Effector memory CD8-positive, alpha-beta T cell (primary cell): Measurements from ENCODE around the gene SLC2A8.
A peak's percentile ranks its signal among the peaks of the same experiment; 100 is the strongest.

Source experiments
- ATAC-seq: fragments of 150-1000 bp; cut with Tn5 transposase; replicated peaks from 2 replicates; pipeline ENCODE4 v1.10.0; 2021; ENCODE audit warnings: mild to moderate bottlenecking, moderate library complexity
- DNase-seq, 3 experiments: peaks; one replicate each; pipeline ENCODE4 v3.0.0; 2021
- H3K27ac Mint-ChIP-seq, 2 donors: one replicate each; pipeline ENCODE4 v1.8.0; 2022; ENCODE audit warnings: mild to moderate bottlenecking in 2 of 2, mixed read lengths in 2 of 2, moderate library complexity in 2 of 2
- H3K27me3 Mint-ChIP-seq, 2 donors: one replicate each; pipeline ENCODE4 v1.8.0; 2022; ENCODE audit warnings: mixed read lengths in 2 of 2
- H3K36me3 Mint-ChIP-seq: one replicate; pipeline ENCODE4 v1.8.0; 2022; ENCODE audit warnings: mild to moderate bottlenecking, moderate library complexity, mixed read lengths; ENCODE audit not compliant: insufficient read depth
- H3K4me1 Mint-ChIP-seq, 2 donors: one replicate each; pipeline ENCODE4 v1.8.0; 2022; ENCODE audit warnings: low read depth in 2 of 2, mixed read lengths in 2 of 2
- H3K4me3 Mint-ChIP-seq, 2 donors: one replicate each; pipeline ENCODE4 v1.8.0; 2022; ENCODE audit warnings: mild to moderate bottlenecking in 2 of 2, mixed read lengths in 2 of 2, moderate library complexity in 2 of 2
- H3K9me3 Mint-ChIP-seq, 2 donors: one replicate each; pipeline ENCODE4 v1.8.0; 2022; ENCODE audit warnings: mixed read lengths in 2 of 2

Gene SLC2A8

DNA sequence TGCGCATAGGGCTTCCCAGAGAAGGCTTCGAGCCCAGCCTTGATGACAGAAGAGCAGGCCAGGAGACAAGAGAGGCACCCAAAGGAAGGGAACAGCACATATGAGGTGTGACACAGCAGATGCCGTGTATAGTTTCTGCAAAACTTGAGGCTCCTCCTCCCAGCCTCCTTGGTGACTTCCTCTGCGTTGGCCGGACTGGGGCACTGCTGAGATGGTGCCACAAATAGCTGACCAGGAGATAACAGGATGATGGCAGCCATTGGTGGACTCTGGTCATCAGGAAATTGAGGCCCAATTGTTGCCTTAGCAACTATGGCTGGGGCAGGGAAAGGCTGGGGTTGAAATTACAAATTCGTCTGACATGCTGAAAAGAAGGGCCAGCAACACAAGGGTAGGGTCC is 22.4 kb downstream of the SLC2A8 start:
- no peak overlapping the region for H3K4me3 Mint-ChIP-seq
- peaks cover 14% of the 10 kb centered on the region for H3K36me3 Mint-ChIP-seq
- DNase-seq (no peak), ATAC-seq (no peak)
- no peak overlapping the region for H3K27ac Mint-ChIP-seq
- no peaks in the 10 kb centered on the region for H3K9me3 Mint-ChIP-seq
- peaks cover 21 to 27% of the 10 kb centered on the region in 2 donors for H3K4me1 Mint-ChIP-seq
- H3K27me3 Mint-ChIP-seq = no peaks in the 10 kb centered on the region

DNA sequence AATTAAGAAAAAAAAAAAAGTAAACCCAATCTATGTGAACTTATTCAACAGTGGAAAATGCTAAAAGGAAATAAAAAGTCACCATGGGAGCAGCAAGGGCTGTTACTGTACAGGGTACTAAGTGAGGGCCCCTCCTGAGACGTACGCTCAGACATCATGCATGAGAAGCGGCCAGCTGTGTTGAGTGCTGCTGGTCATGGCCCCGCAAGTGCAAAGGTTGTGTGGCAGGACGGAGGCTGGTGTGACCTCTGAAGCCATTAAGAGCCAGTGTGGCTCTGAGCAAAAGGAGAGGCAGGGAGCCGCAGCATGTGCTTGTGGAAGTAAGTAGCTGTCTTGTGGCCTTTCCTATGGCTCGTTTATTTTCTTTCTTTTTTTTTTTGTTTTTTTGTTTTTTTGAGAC is 24.1 kb downstream of the SLC2A8 start:
- no peaks in the 10 kb centered on the region for H3K27me3 Mint-ChIP-seq
- no peak for DNase-seq
- H3K27ac Mint-ChIP-seq = no peak overlapping the region
- H3K9me3 Mint-ChIP-seq = no peaks in the 10 kb centered on the region
- peaks cover 33 to 44% of the 10 kb centered on the region in 2 donors for H3K4me1 Mint-ChIP-seq
- ATAC-seq = no peak
- no peak overlapping the region for H3K4me3 Mint-ChIP-seq
- H3K36me3 Mint-ChIP-seq = peaks cover 25% of the 10 kb centered on the region

DNA sequence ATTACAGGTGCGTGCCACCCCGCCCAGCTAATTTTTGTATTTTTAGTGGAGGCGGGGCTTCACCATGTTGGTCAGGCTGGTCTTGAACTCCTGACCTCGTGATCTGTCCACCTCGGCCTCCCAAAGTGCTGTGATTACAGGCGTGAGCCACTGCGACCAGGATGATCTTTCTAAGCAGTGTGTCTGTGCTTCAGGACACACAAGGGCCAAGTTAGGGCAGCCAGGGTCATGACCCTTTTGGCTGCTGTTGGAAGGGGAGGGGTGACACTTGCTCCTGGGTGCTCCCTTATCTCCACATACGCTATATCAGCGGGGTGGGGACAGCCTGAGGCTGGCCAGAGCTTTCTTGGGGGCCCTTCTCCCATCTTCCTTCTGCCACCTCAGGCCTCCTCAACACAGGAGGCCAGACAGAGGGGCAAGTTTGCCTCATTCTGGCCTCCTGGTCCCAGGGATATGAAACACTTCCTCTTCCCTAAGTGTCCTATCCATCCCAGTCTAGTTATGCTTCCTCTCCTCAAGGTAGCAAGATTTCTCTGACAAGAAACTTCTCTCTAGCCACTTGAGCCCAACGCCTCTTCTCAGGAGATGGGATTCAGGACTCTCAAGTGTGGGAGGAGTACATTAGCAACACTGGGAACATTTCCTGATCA is 25.3 kb downstream of the SLC2A8 start:
- peaks cover 34% of the 10 kb centered on the region for H3K36me3 Mint-ChIP-seq
- H3K27ac Mint-ChIP-seq = no peak overlapping the region
- no peak for DNase-seq
- ATAC-seq = no peak
- H3K4me3 Mint-ChIP-seq = peak overlapping the region; percentile 99 to 100
- H3K9me3 Mint-ChIP-seq = no peaks in the 10 kb centered on the region
- H3K4me1 Mint-ChIP-seq = peaks cover 40 to 47% of the 10 kb centered on the region in 2 donors
- H3K27me3 Mint-ChIP-seq = no peaks in the 10 kb centered on the region

DNA sequence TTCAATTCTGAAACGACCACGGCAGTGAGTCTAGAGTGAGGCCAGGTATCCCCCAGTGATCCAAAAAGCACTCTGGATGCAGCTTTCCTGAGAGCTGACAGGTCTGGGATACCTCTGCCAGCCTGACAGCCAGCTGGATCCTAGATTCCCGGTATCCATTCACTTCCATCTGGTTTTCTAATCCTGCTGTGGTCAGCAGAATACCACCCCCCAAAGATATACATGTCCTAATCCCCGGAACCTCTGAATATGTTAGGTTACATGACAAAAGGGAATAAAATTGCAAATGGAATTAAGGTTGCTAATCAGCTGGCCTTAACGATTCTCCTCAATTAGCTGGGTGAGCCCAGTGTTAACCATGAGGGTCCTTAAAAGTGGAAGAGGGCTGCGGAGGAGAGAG is 25.8 kb downstream of the SLC2A8 start:
- ATAC-seq = no peak
- Mint-ChIP-seq H3K4me1 (peaks cover 40 to 43% of the 10 kb centered on the region in 2 donors), H3K27me3 (no peaks in the 10 kb centered on the region), H3K4me3 (peak overlapping the region; percentile 99 to 100), H3K27ac (peak overlapping the region; percentile 99), H3K36me3 (peaks cover 37% of the 10 kb centered on the region), H3K9me3 (no peaks in the 10 kb centered on the region)
- no peak for DNase-seq

DNA sequence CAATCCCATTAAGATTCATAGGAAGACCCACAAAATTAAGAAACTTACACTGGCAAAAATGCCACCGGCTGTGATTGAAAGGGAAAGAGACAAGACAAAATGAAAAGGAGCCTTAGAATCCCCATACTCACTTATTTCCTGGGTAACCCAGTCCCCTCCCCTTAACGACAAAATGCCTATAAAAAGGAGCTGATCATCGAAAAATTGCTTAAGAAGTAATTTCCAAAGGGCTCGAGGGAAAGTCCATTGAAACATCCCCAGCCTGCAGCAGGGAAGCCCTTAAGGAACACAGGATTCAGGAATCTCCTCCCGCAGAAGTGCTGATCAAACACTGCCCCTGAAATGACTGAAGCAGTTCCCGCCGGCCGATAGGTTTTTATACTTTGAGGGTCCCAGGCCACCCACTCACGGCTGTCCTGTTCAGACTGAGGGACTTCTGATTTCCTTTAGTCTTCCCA is 26.5 kb downstream of the SLC2A8 start:
- H3K4me3 Mint-ChIP-seq = peak overlapping the region; percentile 99 to 100
- no peaks in the 10 kb centered on the region for H3K9me3 Mint-ChIP-seq
- no peak for ATAC-seq
- H3K36me3 Mint-ChIP-seq = peaks cover 40% of the 10 kb centered on the region
- DNase-seq = no peak
- peaks cover 37 to 47% of the 10 kb centered on the region in 2 donors for H3K4me1 Mint-ChIP-seq
- H3K27me3 Mint-ChIP-seq = no peaks in the 10 kb centered on the region
- H3K27ac Mint-ChIP-seq = peak overlapping the region; percentile 99

DNA sequence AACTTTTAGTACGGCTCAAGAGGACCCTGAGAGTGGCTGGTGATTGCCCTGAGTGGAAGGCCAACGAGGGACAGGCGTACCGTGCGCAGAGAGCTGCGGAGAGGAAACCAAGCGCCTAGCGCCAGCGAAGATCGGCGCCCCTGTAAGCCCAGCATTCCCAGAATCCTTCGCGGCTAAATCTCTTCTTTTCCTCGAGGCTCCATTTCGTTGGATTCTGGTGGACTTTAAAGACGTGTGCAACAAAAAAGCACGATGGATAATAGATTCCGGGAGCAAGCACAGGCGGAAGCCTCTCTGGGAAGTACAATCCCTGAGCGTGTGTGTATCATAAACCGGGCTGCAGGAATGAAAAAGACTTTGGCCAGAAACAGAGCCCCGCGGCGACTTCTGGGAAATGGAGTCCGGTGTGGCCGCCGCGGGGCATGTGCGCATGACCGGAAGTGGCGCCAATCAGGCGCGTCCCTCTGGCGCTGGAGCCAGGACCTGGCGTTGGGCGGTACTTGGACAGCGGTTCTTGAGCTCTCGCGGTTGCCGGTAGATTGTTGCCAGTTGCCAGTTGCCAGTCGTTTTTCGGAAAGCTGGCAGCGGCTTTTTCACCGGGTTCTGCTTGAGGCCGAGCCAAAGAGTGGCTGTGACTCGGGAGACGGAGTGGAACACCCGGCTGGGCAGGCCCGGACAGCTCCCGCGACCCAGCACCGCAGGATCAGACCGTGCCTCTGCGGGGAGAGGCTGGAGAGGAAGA is 27.1 kb downstream of the SLC2A8 start, which contains the start of gene ZNF79:
TSS of gene ZNF79 (plus strand) at position 449 of the 742 bp plus-strand sequence. CDS start 406 bp downstream, outside the sequence.
- Mint-ChIP-seq H3K27me3 (no peaks in the 10 kb centered on the region), H3K9me3 (no peaks in the 10 kb centered on the region), H3K4me3 (peak within 1 kb of the TSS; percentile 99 to 100), H3K36me3 (peaks cover 44% of the 10 kb centered on the region), H3K4me1 (peaks cover 38 to 47% of the 10 kb centered on the region in 2 donors), H3K27ac (peak within 1 kb of the TSS; percentile 99)
- ATAC-seq (peak; percentile 86), DNase-seq (peak; percentile 88 to 89 (median 88))

DNA sequence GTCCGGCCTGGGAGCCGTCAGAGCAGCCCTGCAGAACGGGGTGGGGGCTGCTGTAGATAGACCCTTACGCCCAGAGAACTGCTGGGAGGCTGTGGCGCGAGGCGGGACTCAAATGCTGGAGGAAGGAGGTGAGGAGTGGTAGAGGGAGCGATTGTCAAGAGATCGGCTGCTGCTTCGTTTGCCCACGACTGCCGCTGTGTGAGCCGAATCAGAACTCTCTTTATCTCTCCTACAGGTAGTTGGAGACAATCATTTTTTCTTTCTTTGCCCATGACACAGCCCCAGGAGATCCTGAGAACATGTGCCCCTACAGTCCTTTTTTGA is 27.7 kb downstream of the SLC2A8 start:
- peak overlapping the region; percentile 99 for H3K27ac Mint-ChIP-seq
- H3K36me3 Mint-ChIP-seq = peaks cover 48% of the 10 kb centered on the region
- DNase-seq (peak in 1 of 3 experiments; percentile 25), ATAC-seq (peak; percentile 34)
- H3K4me3 Mint-ChIP-seq = peak overlapping the region; percentile 99 to 100
- H3K9me3 Mint-ChIP-seq = no peaks in the 10 kb centered on the region
- no peaks in the 10 kb centered on the region for H3K27me3 Mint-ChIP-seq
- H3K4me1 Mint-ChIP-seq = peaks cover 38 to 47% of the 10 kb centered on the region in 2 donors

DNA sequence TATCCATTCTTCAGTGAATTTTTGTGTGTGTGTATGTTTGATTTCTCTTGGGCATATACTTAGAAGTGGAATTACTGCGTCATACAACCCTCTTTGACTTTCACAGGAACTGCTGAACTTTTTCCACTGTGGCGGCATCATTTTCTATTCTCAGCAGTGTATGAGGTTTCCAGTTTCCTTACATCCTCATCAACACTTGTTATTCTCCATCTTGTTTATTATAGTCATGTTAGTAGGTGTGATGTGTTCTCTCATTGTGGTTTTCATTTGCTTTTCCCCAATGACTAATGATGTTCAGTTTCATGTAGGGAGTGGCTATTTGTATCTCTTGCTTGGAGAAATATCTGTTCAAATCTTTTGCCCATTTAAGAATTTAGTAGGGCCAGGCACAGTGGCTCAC is 29.8 kb downstream of the SLC2A8 start:
- Mint-ChIP-seq H3K9me3 (no peaks in the 10 kb centered on the region), H3K36me3 (peaks cover 67% of the 10 kb centered on the region), H3K27ac (peak overlapping the region; percentile 99), H3K4me1 (peaks cover 47% of the 10 kb centered on the region in 2 donors), H3K27me3 (no peaks in the 10 kb centered on the region), H3K4me3 (peak overlapping the region; percentile 99 to 100)
- DNase-seq = no peak
- peak; percentile 25 for ATAC-seq

DNA sequence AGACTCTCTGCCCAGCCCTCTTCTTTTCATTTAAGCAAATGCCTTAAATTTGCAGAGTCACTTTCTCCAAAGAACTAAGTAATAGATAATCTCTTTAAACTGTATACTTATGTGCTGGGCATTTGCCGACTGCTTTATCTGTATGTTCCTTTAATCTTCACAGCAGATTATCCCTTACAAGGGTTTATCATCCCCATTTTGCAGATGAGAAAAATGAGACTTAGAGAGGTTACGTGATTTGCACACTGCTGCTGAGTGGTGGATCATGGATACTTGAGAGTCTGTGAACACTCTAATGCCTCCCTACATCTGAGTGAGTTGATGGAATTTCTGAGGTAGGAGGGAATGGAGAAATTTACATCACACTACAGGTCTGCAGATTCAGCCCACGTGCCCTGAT is 31.4 kb downstream of the SLC2A8 start:
- no peak overlapping the region for H3K4me3 Mint-ChIP-seq
- H3K9me3 Mint-ChIP-seq = no peaks in the 10 kb centered on the region
- peak overlapping the region in 1 of 2 donors; percentile 71 for H3K27ac Mint-ChIP-seq
- DNase-seq (no peak), ATAC-seq (no peak)
- H3K27me3 Mint-ChIP-seq = no peaks in the 10 kb centered on the region
- H3K36me3 Mint-ChIP-seq = peaks cover 69% of the 10 kb centered on the region
- H3K4me1 Mint-ChIP-seq = peaks cover 39 to 40% of the 10 kb centered on the region in 2 donors

DNA sequence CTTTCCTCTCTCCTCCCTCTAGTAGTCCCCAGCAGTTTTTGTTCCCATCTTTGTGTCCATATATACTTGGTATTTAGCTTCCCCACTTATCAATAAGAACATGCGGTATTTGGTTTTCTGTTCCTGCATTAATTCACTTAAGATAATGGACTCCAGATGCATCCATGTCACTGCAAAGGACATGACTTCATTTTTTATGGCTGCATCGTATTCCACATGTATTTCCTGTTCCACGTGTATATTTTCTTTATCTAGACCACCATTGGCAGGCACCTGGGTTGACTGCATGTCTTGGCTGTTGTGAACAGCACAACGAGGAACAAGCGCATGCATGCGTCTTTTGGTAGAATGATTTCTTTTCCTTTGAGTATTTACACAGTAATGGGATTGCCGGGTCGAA is 33.4 kb downstream of the SLC2A8 start:
- Mint-ChIP-seq H3K4me1 (peaks cover 26 to 32% of the 10 kb centered on the region in 2 donors), H3K4me3 (no peak overlapping the region), H3K27me3 (no peaks in the 10 kb centered on the region), H3K36me3 (peaks cover 72% of the 10 kb centered on the region), H3K27ac (peak overlapping the region in 1 of 2 donors; percentile 56), H3K9me3 (no peaks in the 10 kb centered on the region)
- ATAC-seq (no peak), DNase-seq (no peak)

DNA sequence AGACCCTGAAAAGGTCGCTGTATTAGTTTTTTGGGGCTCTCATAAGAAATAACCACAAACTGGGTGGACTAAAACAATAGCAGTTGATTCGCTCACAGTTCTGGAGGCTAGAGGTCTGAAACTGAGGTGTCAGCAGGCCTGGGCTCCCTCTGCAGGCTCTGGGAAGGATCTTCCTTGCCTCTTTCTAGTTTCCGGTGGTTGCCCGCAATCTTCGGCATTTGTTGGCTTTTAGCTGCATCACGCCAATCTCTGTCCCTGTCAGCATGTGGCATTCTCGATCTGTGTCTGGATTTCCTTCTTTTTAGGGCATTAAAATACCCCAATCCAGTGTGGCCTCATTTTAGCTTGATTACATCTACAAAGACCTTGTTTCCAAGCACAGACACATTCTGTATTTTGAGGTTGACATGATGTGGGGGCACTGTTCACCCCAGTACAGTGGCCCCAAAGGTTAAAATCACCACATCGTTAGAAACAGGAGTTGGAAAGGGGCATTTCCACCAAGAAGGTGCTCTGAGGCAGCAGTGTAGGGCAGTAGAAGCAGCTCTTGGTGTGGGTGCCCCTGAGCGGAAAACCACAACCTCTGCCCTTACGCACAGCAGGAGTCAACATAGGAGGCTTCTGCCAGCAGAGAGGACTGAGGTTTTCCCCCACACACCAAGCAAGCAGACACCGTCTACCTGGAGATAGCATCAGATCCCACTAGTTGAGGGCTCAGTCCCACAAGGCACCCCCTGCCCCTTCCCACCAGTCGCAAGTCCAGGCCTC is 40.7 kb downstream of the SLC2A8 start:
- Mint-ChIP-seq H3K27ac (peak overlapping the region; percentile 89 to 93), H3K4me1 (peaks cover 25 to 27% of the 10 kb centered on the region in 2 donors), H3K36me3 (peaks cover 82% of the 10 kb centered on the region), H3K4me3 (peak overlapping the region; percentile 47 to 68), H3K27me3 (no peaks in the 10 kb centered on the region), H3K9me3 (no peaks in the 10 kb centered on the region)
- ATAC-seq = peak; percentile 90
- peak; percentile 33 to 54 (median 45) for DNase-seq

DNA sequence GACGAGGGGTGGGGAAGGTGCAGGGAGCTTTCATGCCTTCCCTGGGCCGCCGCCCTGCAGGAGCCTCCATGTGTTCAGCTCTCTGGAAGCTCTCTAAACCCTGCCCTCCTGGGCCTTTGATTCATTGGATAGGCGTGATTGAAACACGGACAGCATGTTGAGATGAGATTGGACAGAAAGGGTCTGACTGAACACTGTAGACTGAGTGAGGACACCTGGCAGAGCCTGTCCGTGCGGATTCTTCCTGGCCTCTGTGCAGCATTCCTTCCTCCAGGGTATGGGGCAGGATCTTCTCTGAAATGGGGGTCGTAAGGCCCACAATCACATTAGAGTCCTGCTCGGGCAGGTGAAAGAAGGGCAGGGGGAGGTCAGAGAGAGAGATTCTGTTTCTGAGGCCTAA is 41.4 kb downstream of the SLC2A8 start:
- no peak for ATAC-seq
- no peaks in the 10 kb centered on the region for H3K27me3 Mint-ChIP-seq
- H3K4me3 Mint-ChIP-seq = peak overlapping the region; percentile 47 to 68
- peaks cover 25 to 27% of the 10 kb centered on the region in 2 donors for H3K4me1 Mint-ChIP-seq
- H3K9me3 Mint-ChIP-seq = no peaks in the 10 kb centered on the region
- H3K27ac Mint-ChIP-seq = peak overlapping the region; percentile 89 to 93
- peaks cover 86% of the 10 kb centered on the region for H3K36me3 Mint-ChIP-seq
- DNase-seq = no peak

DNA sequence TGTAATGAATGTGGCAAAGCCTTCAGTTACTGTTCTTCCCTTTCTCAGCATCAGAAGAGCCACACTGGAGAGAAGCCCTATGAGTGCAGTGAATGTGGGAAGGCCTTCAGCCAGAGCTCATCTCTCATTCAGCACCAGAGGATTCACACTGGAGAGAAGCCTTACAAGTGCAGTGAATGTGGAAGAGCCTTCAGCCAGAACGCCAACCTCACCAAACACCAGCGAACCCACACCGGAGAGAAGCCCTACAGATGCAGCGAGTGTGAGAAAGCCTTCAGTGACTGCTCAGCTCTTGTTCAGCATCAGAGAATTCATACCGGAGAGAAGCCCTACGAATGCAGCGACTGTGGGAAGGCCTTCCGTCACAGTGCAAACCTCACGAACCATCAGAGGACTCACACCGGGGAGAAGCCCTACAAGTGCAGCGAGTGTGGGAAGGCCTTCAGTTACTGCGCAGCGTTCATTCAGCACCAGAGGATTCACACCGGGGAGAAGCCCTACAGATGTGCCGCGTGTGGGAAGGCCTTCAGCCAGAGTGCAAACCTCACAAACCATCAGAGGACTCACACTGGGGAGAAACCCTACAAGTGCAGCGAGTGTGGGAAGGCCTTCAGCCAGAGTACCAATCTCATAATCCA is 47.4 kb downstream of the SLC2A8 start:
- Mint-ChIP-seq H3K27ac (peak overlapping the region in 1 of 2 donors; percentile 29), H3K4me3 (no peak overlapping the region), H3K9me3 (no peaks in the 10 kb centered on the region), H3K36me3 (peaks cover 94% of the 10 kb centered on the region), H3K4me1 (peaks cover 13 to 18% of the 10 kb centered on the region in 2 donors), H3K27me3 (no peaks in the 10 kb centered on the region)
- ATAC-seq (no peak), DNase-seq (no peak)
